ENCODE measurements around the gene CYB561A3.

DNA sequence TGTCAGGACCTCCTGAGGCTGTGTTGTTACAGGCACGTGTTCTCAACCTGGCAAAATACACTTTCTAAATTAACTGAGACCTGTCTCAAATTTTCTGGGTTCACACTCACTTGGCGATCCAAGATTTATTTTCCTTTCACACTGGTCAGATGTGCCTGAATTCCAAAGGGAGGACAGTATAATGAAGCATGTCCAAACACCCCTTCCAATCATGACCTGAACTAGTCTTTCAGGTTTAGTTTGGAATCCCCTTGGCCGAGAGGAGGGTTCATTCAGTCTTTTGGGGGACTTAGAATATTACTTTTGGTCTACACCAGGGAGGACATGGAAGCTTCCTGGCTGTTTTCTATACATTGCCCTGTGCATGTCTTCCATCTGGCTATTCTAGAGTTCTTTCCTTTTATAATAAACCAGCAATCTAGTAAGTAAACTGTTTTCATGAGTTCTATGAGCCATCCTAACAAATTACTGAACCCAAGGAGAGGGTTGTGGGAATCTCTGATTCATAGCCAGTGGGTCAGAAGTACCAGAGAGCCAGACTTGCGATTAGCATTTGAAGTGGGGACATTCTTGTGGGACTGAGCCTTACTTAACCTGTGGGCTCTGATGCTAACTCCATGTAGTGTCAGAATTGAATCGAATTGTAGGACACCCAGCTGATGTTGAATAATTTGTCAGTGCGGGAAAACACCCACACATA lies 15.9 kb upstream of the CYB561A3 start:
- no peak for TF ChIP-seq POLR2A (IDR thresholded peaks at IDR 0.05)
- TF ChIP-seq, protein P1, sequence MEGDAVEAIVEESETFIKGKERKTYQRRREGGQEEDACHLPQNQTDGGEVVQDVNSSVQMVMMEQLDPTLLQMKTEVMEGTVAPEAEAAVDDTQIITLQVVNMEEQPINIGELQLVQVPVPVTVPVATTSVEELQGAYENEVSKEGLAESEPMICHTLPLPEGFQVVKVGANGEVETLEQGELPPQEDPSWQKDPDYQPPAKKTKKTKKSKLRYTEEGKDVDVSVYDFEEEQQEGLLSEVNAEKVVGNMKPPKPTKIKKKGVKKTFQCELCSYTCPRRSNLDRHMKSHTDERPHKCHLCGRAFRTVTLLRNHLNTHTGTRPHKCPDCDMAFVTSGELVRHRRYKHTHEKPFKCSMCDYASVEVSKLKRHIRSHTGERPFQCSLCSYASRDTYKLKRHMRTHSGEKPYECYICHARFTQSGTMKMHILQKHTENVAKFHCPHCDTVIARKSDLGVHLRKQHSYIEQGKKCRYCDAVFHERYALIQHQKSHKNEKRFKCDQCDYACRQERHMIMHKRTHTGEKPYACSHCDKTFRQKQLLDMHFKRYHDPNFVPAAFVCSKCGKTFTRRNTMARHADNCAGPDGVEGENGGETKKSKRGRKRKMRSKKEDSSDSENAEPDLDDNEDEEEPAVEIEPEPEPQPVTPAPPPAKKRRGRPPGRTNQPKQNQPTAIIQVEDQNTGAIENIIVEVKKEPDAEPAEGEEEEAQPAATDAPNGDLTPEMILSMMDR (IDR thresholded peaks at IDR 0.05) = no peak
